H1 (cell line): ENCODE data around the gene CC2D2A. TPM values are rescaled to one million over a fixed set of nuclear protein-coding genes. Genes with fewer than 3 reads are reported as not detected.

Source experiments
- CTCF ChIA-PET: fragments of 300-600 bp; sonication (Branson Sonifier 250); formaldehyde crosslinking; loops from one replicate; lab custom pipeline; 2021; ENCODE audit not compliant: partially characterized antibody; lab: Charles Lee
- POLR2A ChIA-PET: fragments of 300-600 bp; sonication (Branson Sonifier 250); formaldehyde crosslinking; loops from one replicate; lab custom pipeline; 2021; ENCODE audit warnings: inconsistent platforms; ENCODE audit not compliant: partially characterized antibody; lab: Charles Lee
- DNase-seq, 2 experiments: peaks; one replicate each; pipeline versions ENCODE4 v3.0.0 to v3.0.0-alpha.2; 2010 to 2022; ENCODE audit warnings: low spot score in 2 of 2, low read depth in 1 of 2, mixed read lengths in 1 of 2
- FAIRE-seq: peaks from 2 replicates; lab custom pipeline; 2011; peaks lifted over from hg19 to GRCh38; lab: Jason Lieb, UNC
- H2AFZ ChIP-seq: 2 replicates; pipeline ENCODE4 v1.8.1; 2012; ENCODE audit warnings: low read length, inconsistent platforms
- H2AK5ac ChIP-seq: 2 replicates; pipeline ENCODE4 v1.6.1; 2013; ENCODE audit warnings: low read depth, low read length
- H2BK120ac ChIP-seq: replicated peaks from 2 replicates; pipeline ENCODE3; 2013; ENCODE audit warnings: low read depth, low read length, inconsistent platforms
- H2BK12ac ChIP-seq: 2 replicates; pipeline ENCODE4 v1.6.1; 2013; ENCODE audit warnings: low read depth, low read length
- H2BK15ac ChIP-seq: 2 replicates; pipeline ENCODE4 v1.6.1; 2013; ENCODE audit warnings: low read length
- H2BK20ac ChIP-seq: 2 replicates; pipeline ENCODE4 v1.6.1; 2013; ENCODE audit warnings: low read length
- H2BK5ac ChIP-seq: 2 replicates; pipeline ENCODE4 v1.6.1; 2013; ENCODE audit warnings: low read depth, low read length
- H3K14ac ChIP-seq: 2 replicates; pipeline ENCODE4 v1.6.1; 2013; ENCODE audit warnings: inconsistent platforms; ENCODE audit not compliant: insufficient read length
- H3K18ac ChIP-seq: 2 replicates; pipeline ENCODE4 v1.6.1; 2013; ENCODE audit warnings: low read length; ENCODE audit errors: extremely low read depth
- H3K23ac ChIP-seq: 2 replicates; pipeline ENCODE4 v1.6.1; 2013; ENCODE audit warnings: inconsistent platforms; ENCODE audit not compliant: insufficient read length
- H3K23me2 ChIP-seq: 2 replicates; pipeline ENCODE4 v1.6.1; 2013; ENCODE audit warnings: low read depth, low read length
- H3K27ac ChIP-seq: 2 replicates; pipeline ENCODE4 v1.6.1; 2011; ENCODE audit warnings: low read depth, low read length, inconsistent platforms
- H3K27me3 ChIP-seq, 4 experiments: replicated peaks in 1 of 4; 1 replicate in 1 of 4; 2 replicates in 3 of 4; pipeline versions ENCODE4 v1.6.1 to v1.8.1; 2011 to 2013; ENCODE audit warnings: low read length in 3 of 4, mild to moderate bottlenecking in 3 of 4, inconsistent platforms in 2 of 4, mixed read lengths in 2 of 4, moderate library complexity in 1 of 4; ENCODE audit not compliant: control insufficient read depth in 3 of 4, insufficient read depth in 3 of 4; ENCODE audit errors: extremely low read depth in 1 of 4
- H3K36me3 ChIP-seq, 4 experiments: 2 replicates each; pipeline versions ENCODE4 v1.6.1 to v1.8.1; 2011 to 2013; ENCODE audit warnings: mild to moderate bottlenecking in 4 of 4, low read length in 3 of 4, moderate library complexity in 2 of 4, control low read depth in 1 of 4, inconsistent platforms in 1 of 4; ENCODE audit not compliant: insufficient read depth in 4 of 4, control insufficient read depth in 2 of 4
- H3K4ac ChIP-seq: replicated peaks from 2 replicates; pipeline ENCODE3; 2013; ENCODE audit warnings: low read length, low read depth, mixed read lengths, inconsistent platforms; ENCODE audit not compliant: insufficient read length
- H3K4me1 ChIP-seq, 4 experiments: replicated peaks in 1 of 4; 1 replicate in 1 of 4; 2 replicates in 3 of 4; pipeline versions ENCODE4 v1.6.1 to v1.8.1; 2011 to 2013; ENCODE audit warnings: low read length in 3 of 4, inconsistent platforms in 2 of 4, mixed read lengths in 1 of 4; ENCODE audit not compliant: insufficient read depth in 4 of 4, control insufficient read depth in 3 of 4
- H3K4me2 ChIP-seq, 2 experiments: 2 replicates each; pipeline versions ENCODE4 v1.6.1 to v1.8.1; 2011 to 2013; ENCODE audit warnings: low read depth in 2 of 2, low read length in 2 of 2, control low read depth in 1 of 2, inconsistent platforms in 1 of 2, mild to moderate bottlenecking in 1 of 2; ENCODE audit not compliant: insufficient read depth in 1 of 2
- H3K4me3 ChIP-seq, 4 experiments: fragments of 200-600, 300-600 bp in 1 of 4; sonication (generic), shearing (Covaris generic), sonication (Bioruptor Twin) in 1 of 4; 2 replicates each; pipeline versions ENCODE4 v1.5.1 to v1.8.1; 2011 to 2016; ENCODE audit warnings: low read length in 4 of 4, low read depth in 3 of 4, control low read depth in 2 of 4, inconsistent platforms in 2 of 4, mild to moderate bottlenecking in 2 of 4, mixed read lengths in 1 of 4, moderate library complexity in 1 of 4; ENCODE audit not compliant: insufficient read depth in 2 of 4; ENCODE audit errors: extremely low read depth in 1 of 4
- H3K56ac ChIP-seq: replicated peaks from 2 replicates; pipeline ENCODE3; 2013; ENCODE audit warnings: low read depth, mild to moderate bottlenecking, mixed read lengths, low read length, inconsistent platforms; ENCODE audit not compliant: insufficient read length
- H3K79me1 ChIP-seq: 2 replicates; pipeline ENCODE4 v1.6.1; 2013; ENCODE audit warnings: low read depth, low read length, control low read depth
- H3K79me2 ChIP-seq, 2 experiments: 2 replicates each; pipeline versions ENCODE4 v1.6.1 to v1.8.1; 2012 to 2013; ENCODE audit warnings: low read length in 2 of 2, mild to moderate bottlenecking in 2 of 2, inconsistent platforms in 1 of 2; ENCODE audit not compliant: insufficient read depth in 2 of 2, control insufficient read depth in 1 of 2
- H3K9ac ChIP-seq, 4 experiments: replicated peaks in 1 of 4; 1 replicate in 1 of 4; 2 replicates in 3 of 4; pipeline versions ENCODE4 v1.6.1 to v1.8.1; 2011 to 2013; ENCODE audit warnings: low read depth in 3 of 4, low read length in 3 of 4, control low read depth in 2 of 4, mild to moderate bottlenecking in 2 of 4, moderate library complexity in 2 of 4, inconsistent platforms in 1 of 4; ENCODE audit errors: extremely low read depth in 1 of 4
- H3K9me3 ChIP-seq, 2 experiments: 2 replicates each; pipeline versions ENCODE4 v1.6.1 to v1.8.1; 2012 to 2013; ENCODE audit warnings: mild to moderate bottlenecking in 2 of 2, moderate library complexity in 2 of 2, control low read depth in 1 of 2, inconsistent platforms in 1 of 2, low read depth in 1 of 2, low read length in 1 of 2, mixed read lengths in 1 of 2; ENCODE audit not compliant: insufficient read depth in 2 of 2
- H4K20me1 ChIP-seq, 2 experiments: replicated peaks in 1 of 2; 2 replicates each; pipeline versions ENCODE3 to v1.8.1; 2011 to 2013; ENCODE audit warnings: inconsistent platforms in 2 of 2, low read length in 2 of 2, mild to moderate bottlenecking in 1 of 2; ENCODE audit not compliant: insufficient read depth in 2 of 2, control insufficient read depth in 1 of 2
- H4K5ac ChIP-seq: 2 replicates; pipeline ENCODE4 v1.6.1; 2013; ENCODE audit warnings: low read length, low read depth, mixed read lengths, inconsistent platforms; ENCODE audit not compliant: insufficient read length
- H4K8ac ChIP-seq: 2 replicates; pipeline ENCODE4 v1.8.0; 2013; ENCODE audit warnings: mild to moderate bottlenecking, moderate library complexity, low read length, inconsistent platforms; ENCODE audit not compliant: insufficient read depth; ENCODE audit errors: extremely low read depth
- H4K91ac ChIP-seq: replicated peaks from 2 replicates; pipeline ENCODE3; 2013; ENCODE audit warnings: low read length, mixed read lengths, inconsistent platforms; ENCODE audit not compliant: insufficient read length
- CTBP2 ChIP-seq: IDR thresholded peaks from 2 replicates; pipeline ENCODE4 v1.7.0; 2011; ENCODE audit warnings: borderline replicate concordance, mild to moderate bottlenecking, moderate library complexity, mixed read lengths, low read length; ENCODE audit not compliant: insufficient read depth, insufficient read length
- FOSL1 ChIP-seq: IDR thresholded peaks from 2 replicates; pipeline ENCODE4 v1.6.1; 2011; ENCODE audit warnings: mild to moderate bottlenecking, low read depth, low read length, moderate library complexity; ENCODE audit not compliant: insufficient read depth
- HDAC6 ChIP-seq: IDR thresholded peaks from one replicate; pipeline ENCODE4 v1.7.1; 2012; ENCODE audit warnings: low read depth, mild to moderate bottlenecking, inconsistent platforms, low read length, moderate library complexity
- NANOG ChIP-seq: IDR thresholded peaks from 2 replicates; pipeline ENCODE4 v1.6.1; 2011; ENCODE audit warnings: low read length, low read depth, mild to moderate bottlenecking, inconsistent platforms; ENCODE audit not compliant: insufficient read depth, poor library complexity, severe bottlenecking
- SP4 ChIP-seq: IDR thresholded peaks from 2 replicates; pipeline ENCODE4 v1.6.1; 2012; ENCODE audit warnings: low read length, inconsistent platforms
- SRF ChIP-seq: IDR thresholded peaks from 2 replicates; pipeline ENCODE4 v1.6.1; 2011; ENCODE audit warnings: mild to moderate bottlenecking, low read depth, low read length, moderate library complexity
- TEAD4 ChIP-seq: IDR thresholded peaks from 2 replicates; pipeline ENCODE4 v1.6.1; 2012; ENCODE audit warnings: low read depth, low read length, inconsistent platforms, mixed read lengths
- USF2 ChIP-seq: IDR thresholded peaks from 2 replicates; pipeline ENCODE4 v1.6.1; 2011; ENCODE audit warnings: low read length, improper control_type of control experiment
- WGBS, 2 experiments: shearing (Covaris generic) in 1 of 2; methylation state at CpG; one replicate each; pipeline versions ENCODE4 v1.1.6 to v1.1.7; 2013 to 2015; ENCODE audit warnings: low lambda C conversion rate in 2 of 2, mixed read lengths in 2 of 2, inconsistent platforms in 1 of 2, low coverage in 1 of 2, missing lambda C conversion rate in 1 of 2; ENCODE audit not compliant: insufficient replicate concordance in 2 of 2, insufficient coverage in 1 of 2, insufficient read length in 1 of 2; ENCODE audit errors: extremely low coverage in 1 of 2, missing lambda C conversion rate in 1 of 2; 5-methylcytosine and 5-hydroxymethylcytosine counted together
- polyA plus RNA-seq, 7 experiments: library from polyadenylated mRNA; depleted of rRNA in 3 of 7; stranded (reverse) in 5 of 7; unstranded in 2 of 7; fragments of >200 nt in 5 of 7; fragments of 200-250 nt in 2 of 7; gene quantifications; 1 replicate in 5 of 7; 2 replicates in 1 of 7; 4 replicates in 1 of 7; pipeline versions ENCODE4 v1.2.1 to v1.2.3, GENCODE V29; 2011 to 2013; ENCODE audit warnings: missing spikeins in 2 of 7, mixed read lengths in 2 of 7
- total RNA-seq: library from RNA; stranded (reverse); fragmentation: NEBNext Ultra II Directional; extraction: Animal tissue kit (Norgen Biotek cat#: 25700); gene quantifications from 2 replicates; pipeline ENCODE4 v1.2.1, GENCODE V29; 2021

Gene CC2D2A
- total and polyA plus RNA-seq, 2 of the 8 experiments (the other 6 are each of a cell fraction or from before 2014, with no cell fraction given): 11.0 to 12.2 TPM

GRCh38 chr4:15481961-15482745 is 12.5 kb downstream of the CC2D2A start:
- no peak overlapping the region for H2BK20ac ChIP-seq
- H3K23me2 ChIP-seq: peaks cover 2% of the 10 kb centered on the region
- WGBS, 2 experiments: 73% methylated on average over 2 of the region's 2 CpGs; no CpG with 5 or more reads in 1 of the 2 experiments
- no peak overlapping the region for H2AK5ac ChIP-seq
- no peaks in the 10 kb centered on the region for H3K79me1 ChIP-seq
- no peak overlapping the region for H3K14ac ChIP-seq
- POLR2A ChIA-PET: interaction anchor here (3.2 to 3.8 kb wide), 2 partner anchors 13 to 172 kb away, joined by 21 to 52 read pairs; partner anchors contain the start of genes CC2D2A and FBXL5
- no peak overlapping the region for H2BK120ac ChIP-seq
- H3K4ac ChIP-seq: no peak overlapping the region
- FAIRE-seq (no peak), DNase-seq (no peak)
- H2BK12ac ChIP-seq: no peak overlapping the region
- H3K4me1 ChIP-seq: peaks cover 3 to 6% (median 5%) of the 10 kb centered on the region in 4 experiments; a peak in 5 of 7 replicates
- no peaks in the 10 kb centered on the region for H3K9me3 ChIP-seq
- H3K9ac ChIP-seq: no peak overlapping the region
- H3K23ac ChIP-seq: no peak overlapping the region
- no peak overlapping the region for H3K4me3 ChIP-seq
- no peak overlapping the region for H2BK5ac ChIP-seq
- CTCF ChIA-PET: no interaction called here
- H3K27me3 ChIP-seq: no peaks in the 10 kb centered on the region
- H4K91ac ChIP-seq: no peak overlapping the region
- no peaks in the 10 kb centered on the region for H4K20me1 ChIP-seq
- H3K56ac ChIP-seq: no peak overlapping the region
- H4K8ac ChIP-seq: no peak overlapping the region
- no peak overlapping the region for H3K18ac ChIP-seq
- H2AFZ ChIP-seq: no peak overlapping the region
- no peak overlapping the region for H3K4me2 ChIP-seq
- no peak overlapping the region for H4K5ac ChIP-seq
- TF ChIP-seq CTBP2 (no peak), HDAC6 (no peak), USF2 (no peak), TEAD4 (no peak), SP4 (no peak), FOSL1 (no peak), NANOG (no peak), SRF (no peak)
- no peak overlapping the region for H2BK15ac ChIP-seq
- no peaks in the 10 kb centered on the region for H3K79me2 ChIP-seq
- no peaks in the 10 kb centered on the region for H3K36me3 ChIP-seq
- no peak overlapping the region for H3K27ac ChIP-seq
